Thoracic aorta (tissue), 2 donors: ENCODE data around the gene GARNL3. TPM values are rescaled to one million over a fixed set of nuclear protein-coding genes. Genes with fewer than 3 reads are reported as not detected.

Experiments
- ATAC-seq: fragments of 150-250 bp; one replicate; pipeline ENCODE4 v1.8.0; 2017; ENCODE audit warnings: low read depth; ENCODE audit not compliant: insufficient number of reproducible peaks, low FRiP score
- DNase-seq: peaks from one replicate; pipeline ENCODE4 v3.0.0-alpha.2; 2020; ENCODE audit warnings: low spot score
- H3K27ac ChIP-seq, 2 donors: fragments of 200-600 bp; sonication (generic); 1 replicate in 1 of 2; 2 replicates in 1 of 2; pipeline ENCODE4 v1.5.1; 2016; ENCODE audit warnings: mild to moderate bottlenecking in 2 of 2, moderate library complexity in 2 of 2
- H3K27me3 ChIP-seq: fragments of 200-600 bp; sonication (generic); replicated peaks from 2 replicates; pipeline ENCODE4 v1.6.0; 2016; ENCODE audit warnings: mild to moderate bottlenecking; ENCODE audit not compliant: insufficient read depth
- H3K36me3 ChIP-seq: fragments of 200-600 bp; sonication (generic); one replicate; pipeline ENCODE4 v1.5.1; 2016
- H3K4me1 ChIP-seq, 2 donors: fragments of 200-600 bp; sonication (generic); 1 replicate in 1 of 2; 2 replicates in 1 of 2; pipeline versions ENCODE4 v1.5.1 to v1.6.0; 2016; ENCODE audit warnings: low read depth in 2 of 2, mild to moderate bottlenecking in 1 of 2; ENCODE audit not compliant: control insufficient read depth in 1 of 2
- H3K4me3 ChIP-seq: fragments of 200-600 bp; sonication (generic); 2 replicates; pipeline ENCODE4 v1.5.1; 2016; ENCODE audit warnings: mild to moderate bottlenecking
- H3K9me3 ChIP-seq: fragments of 200-600 bp; sonication (generic); 2 replicates; pipeline ENCODE4 v1.5.1; 2016
- total RNA-seq, 2 donors: library from RNA; depleted of rRNA; stranded (reverse); fragments of >200 nt; gene quantifications; one replicate each; pipeline versions ENCODE4 v1.1.0 to v1.2.3, GENCODE V29; 2016
- TF ChIP-seq, protein P1 (sequence below): fragments of 200-600 bp; sonication (generic); IDR thresholded peaks from one replicate; pipeline ENCODE4 v1.5.1; 2019; ENCODE audit warnings: antibody characterized with exemption

The GARNL3 gene
- total RNA-seq, 2 donors from 2014 or later: 59.3 to 63.4 TPM

DNA sequence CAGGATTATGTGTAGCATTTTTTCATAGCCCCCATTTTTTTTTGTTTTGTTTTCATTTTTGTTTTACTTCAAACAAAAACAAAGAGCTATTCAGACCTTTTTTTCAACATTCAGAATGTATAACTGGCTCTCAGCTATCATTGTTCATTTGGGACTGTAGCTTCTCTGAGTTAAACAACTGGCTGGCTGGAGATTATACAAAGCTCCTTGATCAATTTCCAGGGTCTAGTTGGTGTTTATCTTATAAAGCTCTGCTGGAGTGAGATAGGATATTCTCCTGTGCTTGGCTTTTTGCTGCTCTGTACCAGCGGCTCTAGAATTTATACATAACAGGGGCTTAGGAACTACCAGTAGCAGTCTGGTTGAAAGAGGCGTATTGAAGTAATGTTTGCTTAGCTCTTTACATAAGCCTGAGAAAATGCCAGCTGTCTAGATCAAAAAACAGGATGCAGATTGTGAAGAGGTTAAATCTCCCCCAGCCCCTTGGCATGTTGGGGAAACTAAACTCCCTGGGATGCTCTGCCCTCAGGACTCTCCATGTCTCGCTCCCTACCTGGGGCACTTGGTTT lies 15.2 kb downstream of the GARNL3 start:
- H3K27ac ChIP-seq: no peak overlapping the region
- ATAC-seq (no peak), DNase-seq (no peak)
- no peaks in the 10 kb centered on the region for H3K36me3 ChIP-seq
- no peaks in the 10 kb centered on the region for H3K9me3 ChIP-seq
- TF ChIP-seq, protein P1, sequence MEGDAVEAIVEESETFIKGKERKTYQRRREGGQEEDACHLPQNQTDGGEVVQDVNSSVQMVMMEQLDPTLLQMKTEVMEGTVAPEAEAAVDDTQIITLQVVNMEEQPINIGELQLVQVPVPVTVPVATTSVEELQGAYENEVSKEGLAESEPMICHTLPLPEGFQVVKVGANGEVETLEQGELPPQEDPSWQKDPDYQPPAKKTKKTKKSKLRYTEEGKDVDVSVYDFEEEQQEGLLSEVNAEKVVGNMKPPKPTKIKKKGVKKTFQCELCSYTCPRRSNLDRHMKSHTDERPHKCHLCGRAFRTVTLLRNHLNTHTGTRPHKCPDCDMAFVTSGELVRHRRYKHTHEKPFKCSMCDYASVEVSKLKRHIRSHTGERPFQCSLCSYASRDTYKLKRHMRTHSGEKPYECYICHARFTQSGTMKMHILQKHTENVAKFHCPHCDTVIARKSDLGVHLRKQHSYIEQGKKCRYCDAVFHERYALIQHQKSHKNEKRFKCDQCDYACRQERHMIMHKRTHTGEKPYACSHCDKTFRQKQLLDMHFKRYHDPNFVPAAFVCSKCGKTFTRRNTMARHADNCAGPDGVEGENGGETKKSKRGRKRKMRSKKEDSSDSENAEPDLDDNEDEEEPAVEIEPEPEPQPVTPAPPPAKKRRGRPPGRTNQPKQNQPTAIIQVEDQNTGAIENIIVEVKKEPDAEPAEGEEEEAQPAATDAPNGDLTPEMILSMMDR: no peak
- H3K27me3 ChIP-seq: no peaks in the 10 kb centered on the region
- H3K4me3 ChIP-seq: no peak overlapping the region
- H3K4me1 ChIP-seq: peaks cover 16 to 33% of the 10 kb centered on the region in 2 donors

DNA sequence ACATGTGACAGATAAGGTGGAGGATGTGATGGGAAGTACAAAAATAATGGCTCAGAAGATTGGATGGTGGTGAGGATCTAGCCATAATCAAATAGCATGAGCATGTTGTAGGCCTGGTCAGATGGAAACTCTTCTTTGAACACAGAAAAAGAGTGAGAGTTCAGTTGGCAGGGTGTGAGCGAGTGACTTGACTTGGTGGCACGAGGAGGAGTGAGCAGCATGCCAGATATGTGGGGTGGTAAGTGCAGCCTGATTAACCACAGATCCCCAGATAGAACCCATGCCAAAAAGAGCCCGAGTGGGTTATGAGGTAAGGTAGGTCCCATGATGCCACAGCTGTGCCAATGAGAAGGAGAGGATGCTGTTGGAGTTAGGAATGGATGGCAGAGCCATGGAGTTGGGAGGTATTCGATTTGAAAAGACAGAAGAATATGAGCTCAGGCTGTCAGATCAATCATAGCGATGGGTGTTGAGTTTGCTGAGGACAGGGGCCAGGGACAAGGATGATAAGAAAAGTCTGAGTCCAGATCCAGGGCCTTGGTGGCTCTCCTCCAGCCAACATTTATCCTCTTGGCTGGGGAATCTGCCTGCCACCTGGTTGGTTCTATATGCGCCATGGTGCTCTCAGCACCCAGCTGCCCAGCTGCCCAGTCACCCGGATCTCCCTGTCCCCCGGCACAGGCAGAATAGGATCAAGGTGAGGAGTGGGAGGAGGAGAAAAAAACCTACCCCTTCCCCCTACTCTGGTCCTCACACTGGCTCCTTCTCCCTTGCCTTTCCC lies 16.5 kb downstream of the GARNL3 start:
- Histone ChIP-seq H3K36me3 (no peaks in the 10 kb centered on the region), H3K9me3 (no peaks in the 10 kb centered on the region), H3K27ac (no peak overlapping the region), H3K27me3 (no peaks in the 10 kb centered on the region), H3K4me1 (peaks cover 19 to 27% of the 10 kb centered on the region in 2 donors), H3K4me3 (no peak overlapping the region)
- ATAC-seq (no peak), DNase-seq (no peak)
- TF ChIP-seq, protein P1: no peak

DNA sequence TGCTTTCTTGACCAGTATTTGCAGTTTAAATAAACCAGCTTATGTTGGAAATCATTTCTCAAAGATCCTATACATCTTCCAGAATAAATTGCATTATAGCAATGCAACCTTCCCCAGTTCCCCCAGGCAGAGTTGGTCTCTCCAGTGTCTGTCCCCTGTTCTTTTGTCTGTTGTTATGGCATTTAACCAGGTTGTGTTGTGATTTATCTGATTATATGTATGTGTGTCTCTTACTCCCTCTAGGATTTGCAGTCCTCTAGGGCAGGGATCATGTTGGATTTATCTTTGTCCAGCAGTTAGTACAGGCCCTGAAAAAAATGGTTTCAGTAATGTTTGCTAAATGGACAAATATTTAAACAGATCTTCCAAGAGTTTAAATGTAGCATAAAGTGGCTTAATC lies 17.3 kb downstream of the GARNL3 start:
- Histone ChIP-seq H3K4me1 (peaks cover 14 to 27% of the 10 kb centered on the region in 2 donors), H3K27me3 (no peaks in the 10 kb centered on the region), H3K27ac (no peak overlapping the region), H3K4me3 (no peak overlapping the region), H3K36me3 (no peaks in the 10 kb centered on the region), H3K9me3 (no peaks in the 10 kb centered on the region)
- TF ChIP-seq, protein P1: no peak
- no peak for DNase-seq
- ATAC-seq: no peak

DNA sequence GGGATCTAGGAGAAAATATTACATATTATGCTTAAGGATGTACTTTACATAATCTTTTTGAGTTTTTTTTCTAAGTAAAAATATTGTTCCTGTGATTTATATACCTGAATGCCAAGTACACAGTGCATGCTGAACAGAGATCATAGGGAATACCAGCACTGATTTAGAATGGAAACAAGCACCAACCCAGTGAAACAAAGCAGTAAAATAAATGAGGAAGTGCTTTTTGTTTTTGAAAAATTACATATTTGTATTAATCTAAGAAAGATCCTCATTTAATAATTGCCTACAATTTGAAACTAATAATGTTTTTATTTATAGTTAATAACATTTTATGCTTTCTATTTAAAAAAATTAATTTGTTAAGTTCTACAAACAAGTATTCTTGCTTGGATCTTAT lies 18.0 kb downstream of the GARNL3 start:
- Histone ChIP-seq H3K27me3 (no peaks in the 10 kb centered on the region), H3K36me3 (no peaks in the 10 kb centered on the region), H3K4me3 (no peak overlapping the region), H3K4me1 (peaks cover 9 to 19% of the 10 kb centered on the region in 2 donors), H3K9me3 (no peaks in the 10 kb centered on the region), H3K27ac (no peak overlapping the region)
- DNase-seq (no peak), ATAC-seq (no peak)
- TF ChIP-seq, protein P1: no peak

- DNase-seq (no peak), ATAC-seq (no peak)
- H3K27me3 ChIP-seq: no peaks in the 10 kb centered on the region
- no peak overlapping the region for H3K4me3 ChIP-seq
- H3K36me3 ChIP-seq: no peaks in the 10 kb centered on the region
- H3K4me1 ChIP-seq: peaks cover 4 to 18% of the 10 kb centered on the region in 2 donors
- TF ChIP-seq, protein P1: no peak
- H3K27ac ChIP-seq: no peak overlapping the region
- no peaks in the 10 kb centered on the region for H3K9me3 ChIP-seq
These were observed 18.6 kb downstream of the GARNL3 start for GRCh38 chr9:127283135-127283534.
